ENCODE measurements around the gene FBXL5. TPM values are rescaled to one million over a fixed set of nuclear protein-coding genes. Genes with fewer than 3 reads are reported as not detected.

FBXL5 gene
- total RNA-seq, 1 experiment from 2014 or later, result 80.7 TPM

DNA sequence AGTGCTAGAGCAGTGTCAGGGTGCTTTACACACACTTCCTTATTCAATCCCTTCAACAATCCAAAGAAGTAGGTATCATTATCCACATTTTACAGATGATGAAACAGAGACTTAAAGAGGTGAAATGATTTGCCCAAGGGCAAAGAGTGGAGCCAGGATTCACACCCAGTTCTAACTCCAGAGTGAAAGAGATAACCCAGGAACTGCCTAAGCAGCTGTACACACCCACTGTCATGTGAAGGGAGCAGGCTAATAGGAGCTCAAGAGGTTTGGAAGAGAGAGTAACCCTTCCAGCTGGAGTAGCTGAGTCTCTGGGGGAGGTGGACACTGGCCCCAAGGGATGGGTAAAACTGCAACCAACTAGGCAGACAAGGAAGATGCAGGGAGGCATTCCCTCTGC lies 92.5 kb downstream of the FBXL5 start:
- DNase-seq (ENCODE audit: low spot score), result no peak

GRCh38 chr4:15562114-15562513 lies 93.0 kb downstream of the FBXL5 start:
- DNase-seq (ENCODE audit: low spot score), result no peak

DNA sequence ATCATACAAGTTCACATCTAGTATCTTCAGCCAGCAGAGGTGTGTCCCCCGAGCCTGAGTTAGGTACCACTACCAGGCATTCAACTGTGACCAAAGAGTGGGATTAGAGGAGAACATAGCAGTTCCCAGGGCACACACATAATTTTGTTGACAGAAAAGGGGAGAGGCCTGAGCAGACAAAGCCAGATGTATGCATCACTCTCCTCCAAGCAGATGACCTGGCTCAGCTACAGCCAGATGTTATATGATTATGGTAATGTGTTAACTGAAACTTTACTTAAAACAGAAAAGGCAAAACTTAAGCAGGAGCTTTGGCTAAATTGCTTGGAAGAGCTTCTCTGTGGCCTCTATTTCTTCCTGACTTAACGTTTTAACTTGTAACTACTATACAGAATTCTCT lies 96.6 kb downstream of the FBXL5 start:
- DNase-seq (ENCODE audit: low spot score), result no peak

- DNase-seq (ENCODE audit: low spot score), result no peak
These were observed 97.2 kb downstream of the FBXL5 start for GRCh38 chr4:15557786-15558550.

- DNase-seq (ENCODE audit: low spot score), result no peak
These were observed 98.6 kb downstream of the FBXL5 start for GRCh38 chr4:15556511-15557092.

Other genes starting within 250 kb of the FBXL5 start
- gene C1QTNF7, start 227.3 kb downstream of the FBXL5 start, total RNA-seq (2014; rRNA removed; shearing (Covaris generic)), result not detected in 2 replicates
- gene CC2D2A, start 185.5 kb downstream of the FBXL5 start, total RNA-seq (2014; rRNA removed; shearing (Covaris generic)), result 6.4 and 16.1 TPM in 2 replicates
- 68.7 and 75.9 TPM in 2 replicates for gene FAM200B, start 26.5 kb upstream of the FBXL5 start, total RNA-seq (2014; rRNA removed; shearing (Covaris generic))
- gene BST1, start 47.7 kb upstream of the FBXL5 start, total RNA-seq (2014; rRNA removed; shearing (Covaris generic)), result not detected in 2 replicates
- gene CD38, start 123.0 kb upstream of the FBXL5 start, total RNA-seq (2014; rRNA removed; shearing (Covaris generic)), result not detected in 2 replicates